Kidney glomerular epithelial cell (primary cell): ENCODE results near the gene CWF19L2.
"Not testable (repeated sequence)": the region's sequence is repeated elsewhere in the genome, so short reads cannot be mapped to it uniquely, and the experiment has no call there.

Experiments used
- DNase-seq: peaks from one replicate; lab custom pipeline; 2025; lab: John Stamatoyannopoulos, UW

Gene CWF19L2

DNA sequence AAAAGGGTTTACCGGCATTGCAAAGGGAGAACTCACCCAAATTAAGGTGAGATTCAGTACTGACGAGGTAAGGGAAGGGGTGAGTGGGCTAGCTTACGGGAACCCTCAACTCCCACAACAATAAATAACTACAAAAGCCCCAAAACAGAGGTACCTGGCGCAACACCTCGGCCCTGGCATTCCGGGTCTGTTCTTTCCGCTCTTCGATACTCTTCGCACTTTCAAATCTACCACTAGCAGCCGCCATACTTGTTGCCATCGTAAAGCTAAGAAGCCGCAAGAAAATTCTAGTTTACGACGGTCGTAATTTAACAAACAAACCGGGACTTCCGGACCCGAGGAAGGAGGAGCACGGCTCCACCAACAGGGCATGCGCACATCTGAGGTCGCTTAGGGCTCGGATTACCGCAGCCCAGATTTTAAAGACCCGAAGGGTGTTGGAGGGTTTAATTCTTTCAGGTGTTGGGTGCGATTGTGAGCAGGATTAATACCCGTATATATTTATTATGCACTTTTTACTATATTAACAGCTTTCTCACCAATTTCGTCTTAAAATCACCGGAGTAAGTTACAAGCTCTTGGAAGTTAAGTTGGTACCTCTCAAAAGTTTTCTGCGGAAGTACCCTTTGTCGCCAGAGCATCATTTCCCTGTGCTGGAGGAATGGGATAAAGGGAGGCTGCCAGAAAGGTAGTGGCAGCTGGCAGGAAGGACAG, at the start of gene CWF19L2:
TSS of gene CWF19L2 (minus strand) at position 268 of the 714 bp plus-strand sequence. CDS start at position 259, 9 bp downstream.
- DNase-seq = peak; percentile 96

GRCh38 chr11:107505647-107506225, 48.1 kb upstream of the CWF19L2 start:
- DNase-seq = no peak

DNA sequence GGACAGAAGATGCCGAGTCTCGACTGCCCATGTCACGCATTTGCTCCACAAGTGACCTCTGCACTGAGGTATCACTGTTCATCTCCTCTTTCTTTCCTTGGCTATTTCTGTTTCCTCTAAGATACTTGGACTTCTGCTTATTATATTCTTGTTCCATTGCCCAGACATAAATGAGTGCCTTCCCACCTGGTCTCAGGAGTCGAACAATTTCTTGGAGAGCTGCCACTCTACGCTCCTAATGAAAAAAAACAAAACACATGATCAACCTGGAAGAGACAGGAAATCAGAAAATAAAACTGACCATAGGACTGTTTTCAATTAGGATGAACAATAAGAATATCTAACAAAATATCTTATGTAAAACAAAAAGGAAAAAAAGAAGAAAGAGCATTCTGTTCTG, 47.4 kb upstream of the CWF19L2 start:
- DNase-seq = no peak

DNA sequence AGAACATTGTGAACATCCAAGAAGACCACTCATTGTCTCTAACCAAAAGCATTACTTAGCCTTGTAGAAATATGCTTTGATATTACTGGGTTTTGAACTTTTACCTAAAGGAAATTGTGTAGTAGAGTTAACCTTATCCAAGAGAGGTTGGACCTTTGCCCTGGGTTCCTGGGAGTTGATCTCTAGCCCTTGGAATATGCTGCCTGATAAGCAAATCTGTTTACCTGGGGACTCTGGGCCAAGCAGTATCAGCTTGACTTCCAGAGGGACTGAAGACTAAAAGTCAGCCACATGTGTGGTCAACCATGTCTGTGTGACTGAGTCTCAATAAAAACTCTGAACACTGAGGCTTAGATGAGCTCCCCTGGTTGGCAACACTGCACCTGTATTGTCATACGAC, 44.1 kb upstream of the CWF19L2 start:
- DNase-seq = no peak

DNA sequence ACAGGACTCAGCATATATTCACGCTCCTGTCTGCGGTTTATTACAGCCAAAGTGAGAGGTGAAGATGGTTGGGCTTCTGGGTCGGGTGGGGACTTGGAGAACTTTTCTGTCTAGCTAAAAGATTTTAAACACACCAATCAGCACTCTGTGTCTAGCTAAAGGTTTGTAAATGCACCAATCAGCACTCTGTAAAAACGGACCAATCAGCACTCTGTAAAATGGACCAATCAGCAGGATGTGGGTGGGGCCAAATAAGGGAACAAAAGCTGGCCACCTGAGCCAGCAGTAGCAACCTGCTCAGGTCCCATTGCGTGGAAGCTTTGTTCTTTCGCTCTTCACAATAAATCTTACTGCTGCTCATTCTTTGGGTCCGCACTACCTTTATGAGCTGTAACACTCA, 39.7 kb upstream of the CWF19L2 start:
- not testable (repeated sequence) for DNase-seq

DNA sequence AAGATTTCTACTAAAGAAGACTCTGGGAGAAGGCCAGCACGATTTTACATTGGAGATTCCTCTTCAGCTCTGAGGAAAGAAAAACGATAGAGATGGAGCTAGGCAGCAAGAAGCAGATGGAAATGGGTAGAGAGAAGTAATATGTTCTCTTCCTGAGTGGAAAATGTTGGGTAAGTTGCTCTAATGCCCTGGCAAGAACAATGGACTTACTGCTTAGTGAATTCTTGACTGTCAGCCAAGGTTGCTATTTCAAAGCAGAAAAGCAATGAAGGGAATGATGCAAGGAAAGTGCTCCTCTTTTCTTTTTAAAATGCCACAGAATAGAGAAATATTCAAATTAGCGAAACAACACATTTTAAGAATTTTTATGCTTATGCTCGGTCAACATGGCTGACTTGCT, 38.4 kb upstream of the CWF19L2 start:
- peak; percentile 48 for DNase-seq

DNA sequence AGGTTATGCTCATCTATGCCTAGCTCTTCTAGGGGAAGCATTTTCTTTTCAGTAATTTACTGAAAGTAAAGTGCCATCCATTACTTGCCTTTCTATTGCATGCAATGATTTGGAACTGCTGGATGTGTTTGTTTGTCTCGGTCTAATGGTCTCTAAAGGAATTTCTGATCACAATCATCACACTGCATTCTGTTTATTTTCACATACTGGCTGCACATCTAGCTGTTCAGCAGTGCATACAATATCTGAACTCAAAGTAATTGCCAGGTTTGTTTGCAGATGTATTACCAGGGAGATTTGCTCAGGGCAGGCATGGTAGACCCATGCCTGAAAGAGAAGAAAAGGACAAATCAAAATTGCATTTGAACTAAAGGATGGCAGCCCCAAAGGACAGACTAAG, 36.4 kb upstream of the CWF19L2 start:
- peak; percentile 46 for DNase-seq

GRCh38 chr11:107493117-107493516, 35.5 kb upstream of the CWF19L2 start:
- DNase-seq = peak; percentile 71

DNA sequence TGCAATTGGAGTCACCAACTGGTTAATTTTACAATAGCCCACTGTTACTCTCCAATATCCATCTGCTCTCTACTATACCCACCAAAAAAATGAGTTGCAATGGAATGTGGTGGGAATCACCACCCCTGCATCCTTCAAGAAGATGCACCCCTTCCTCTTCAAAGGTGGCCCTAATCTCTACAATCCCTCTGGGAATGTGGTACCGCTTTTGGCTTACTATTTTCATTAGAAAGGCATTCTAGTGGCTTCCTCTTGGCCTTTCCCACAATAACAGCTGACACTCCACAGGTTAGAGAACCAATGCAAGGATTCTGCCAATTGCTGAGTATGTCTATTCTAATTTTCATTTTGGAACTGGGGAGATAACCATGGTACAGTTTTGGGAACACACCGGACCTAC, 33.2 kb upstream of the CWF19L2 start:
- no peak for DNase-seq

- no peak for DNase-seq
Measured at GRCh38 chr11:107482234-107482633, 24.6 kb upstream of the CWF19L2 start.

GRCh38 chr11:107478922-107479321, 21.3 kb upstream of the CWF19L2 start:
- DNase-seq = no peak

DNA sequence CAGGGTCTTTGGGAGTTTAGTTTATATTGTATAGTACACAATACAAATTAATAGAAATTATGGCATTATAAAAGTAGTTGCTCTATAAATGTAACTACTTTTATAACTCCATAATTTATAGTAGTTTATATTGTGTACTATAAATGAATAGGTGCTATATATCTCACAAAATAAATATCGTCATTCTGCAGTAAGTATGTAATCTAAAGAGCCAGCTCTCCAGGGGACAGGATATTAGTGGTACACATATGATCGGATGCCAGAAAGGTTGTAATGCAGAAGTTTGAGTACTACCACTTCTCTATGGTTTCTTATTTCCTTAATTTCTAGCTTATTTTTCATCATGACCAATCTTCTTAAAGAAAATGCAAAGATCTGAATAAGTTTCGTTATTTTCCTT, 20.2 kb upstream of the CWF19L2 start:
- DNase-seq = no peak

- DNase-seq = no peak
Measured at GRCh38 chr11:107473792-107474191, 16.2 kb upstream of the CWF19L2 start.

DNA sequence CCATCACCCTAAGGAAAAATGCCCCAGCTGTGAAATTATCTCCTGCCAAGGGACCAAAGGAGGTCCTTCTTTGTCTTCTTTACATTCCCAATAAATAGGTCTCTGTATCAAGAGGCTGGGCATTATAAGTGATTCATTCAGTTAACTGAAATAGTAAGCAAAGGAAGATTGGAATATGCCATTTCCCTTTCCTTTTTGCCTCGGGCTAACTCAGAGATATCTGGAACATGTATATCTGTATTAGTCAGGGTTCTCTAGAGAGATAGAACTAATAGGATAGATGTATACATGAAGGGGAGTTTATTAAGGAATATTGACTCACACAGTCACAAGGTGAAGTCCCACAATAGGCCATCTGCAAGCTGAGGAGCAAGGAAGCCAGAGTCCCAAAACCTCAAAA, 15.3 kb upstream of the CWF19L2 start:
- no peak for DNase-seq

DNA sequence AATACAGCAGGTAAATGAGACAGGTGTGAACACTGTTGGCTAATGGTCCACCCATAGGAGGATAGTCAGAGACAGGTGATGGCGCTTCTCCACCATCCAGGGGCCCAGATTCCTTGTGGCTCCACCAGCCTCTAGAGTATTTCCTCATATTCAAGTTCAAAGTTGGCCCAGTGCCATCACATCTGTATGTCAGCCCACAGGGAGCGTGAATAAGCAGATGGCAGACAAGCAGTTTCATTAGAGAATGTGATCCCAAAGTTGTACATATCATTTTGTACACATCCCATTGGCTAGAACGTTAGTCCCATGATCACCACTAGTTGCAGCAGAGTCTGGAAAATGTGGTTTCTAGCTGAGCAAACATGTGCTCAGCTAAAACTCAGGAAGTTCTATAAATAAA, 11.0 kb upstream of the CWF19L2 start:
- DNase-seq = no peak

DNA sequence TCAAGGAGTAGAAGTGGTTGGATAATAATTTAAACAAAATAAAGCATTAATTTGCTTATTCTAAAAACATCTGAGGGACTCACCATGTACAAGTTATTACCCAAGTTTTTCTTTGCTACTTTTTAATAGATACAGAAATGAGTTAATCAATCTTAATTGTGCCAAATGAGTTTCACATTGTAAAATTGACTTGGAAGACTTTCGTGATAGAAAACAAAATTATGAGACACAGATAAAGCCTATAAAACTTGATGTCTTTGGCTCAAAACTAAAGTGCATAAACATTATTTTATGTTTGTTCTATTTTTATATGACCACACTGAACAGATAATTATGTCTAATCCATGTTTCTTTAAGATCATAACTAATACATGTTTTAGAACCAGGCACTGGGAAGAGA, 10.1 kb upstream of the CWF19L2 start:
- DNase-seq = no peak

- not testable (repeated sequence) for DNase-seq
Measured at GRCh38 chr11:107466275-107466866, 8.7 kb upstream of the CWF19L2 start.

DNA sequence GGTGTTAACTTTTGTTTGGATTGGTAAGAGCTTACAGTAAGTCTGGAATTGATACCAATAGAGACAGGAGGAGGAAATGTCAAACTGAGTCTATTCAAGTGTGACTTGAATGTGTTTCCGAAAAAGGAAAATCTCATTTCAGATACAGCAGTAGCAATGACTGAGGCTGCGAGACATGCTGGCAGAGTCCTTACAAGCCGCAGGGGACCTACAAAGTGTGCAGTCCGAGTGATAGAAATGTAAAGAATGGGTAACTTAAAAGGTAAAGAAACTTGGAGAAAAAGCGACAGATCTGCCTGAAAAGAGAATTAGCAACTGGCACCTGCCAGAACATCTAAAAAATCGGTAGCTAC, 444 bp downstream of the CWF19L2 start:
- no peak for DNase-seq

DNA sequence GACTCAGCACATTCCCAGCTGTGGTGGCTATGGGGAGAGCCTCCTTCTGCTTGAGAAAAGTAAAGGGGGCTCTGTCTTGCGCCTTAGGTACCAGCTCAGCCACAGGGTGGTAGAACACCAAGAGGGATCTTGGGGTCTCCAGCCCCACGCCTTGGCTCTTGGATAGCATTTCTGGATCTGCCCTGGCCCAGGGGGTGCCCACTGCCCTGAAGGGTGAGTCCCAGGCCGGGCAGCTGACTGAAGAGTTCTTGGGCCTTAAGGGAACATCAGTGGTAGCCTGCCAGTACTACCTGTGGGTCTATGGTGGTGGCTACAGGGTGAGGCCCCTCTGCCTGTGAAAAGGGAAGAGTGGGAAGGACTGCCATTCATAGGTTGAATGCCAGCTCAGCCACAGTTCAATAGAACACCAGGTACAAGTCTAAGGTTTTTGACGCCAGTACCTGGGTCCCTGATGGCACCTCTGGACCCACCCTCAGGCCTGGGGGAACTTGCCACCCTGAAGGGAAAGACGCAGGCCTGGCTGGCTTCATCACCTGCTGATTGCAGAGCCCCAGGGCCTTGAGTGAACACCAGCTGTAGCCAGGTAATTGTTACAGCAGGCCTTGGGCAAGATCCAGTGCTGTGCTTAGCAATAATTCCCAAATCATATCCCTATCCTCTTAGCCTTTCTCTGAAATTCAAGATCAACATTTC, 3.9 kb downstream of the CWF19L2 start:
- no peak for DNase-seq

GRCh38 chr11:107446822-107447431, 10.7 kb downstream of the CWF19L2 start:
- DNase-seq = no peak

DNA sequence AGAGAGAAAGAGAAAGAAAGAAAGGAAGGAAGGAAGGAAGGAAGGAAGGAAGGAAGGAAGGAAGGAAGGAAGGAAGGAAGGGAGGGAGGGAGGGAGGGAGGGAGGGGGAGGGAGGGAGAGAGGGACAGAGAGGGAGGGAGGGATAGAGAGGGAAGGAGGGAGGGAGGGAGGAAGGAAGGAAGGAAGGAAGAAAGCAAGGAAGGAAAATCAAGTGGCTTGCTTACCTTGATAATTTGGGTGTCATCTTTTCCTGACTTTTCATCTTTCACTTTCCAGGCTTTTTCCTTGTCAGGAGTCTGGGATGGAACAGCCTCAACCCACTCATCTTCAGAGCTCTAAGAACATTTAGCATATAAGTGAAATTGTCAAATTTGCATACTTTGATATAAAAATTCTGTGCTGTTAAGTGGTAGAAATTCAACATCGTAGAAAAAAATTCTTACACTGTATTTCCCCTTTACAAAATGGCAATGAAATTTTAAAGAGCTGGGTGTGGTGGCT, 14.9 kb downstream of the CWF19L2 start:
- no peak for DNase-seq

GRCh38 chr11:107439586-107440167, 17.9 kb downstream of the CWF19L2 start:
- no peak for DNase-seq
